ENCODE data around the gene TRPV6. TPM values are rescaled to one million over a fixed set of nuclear protein-coding genes. Genes with fewer than 3 reads are reported as not detected.

TRPV6 gene
- polyA plus RNA-seq, 1 donor (not counting 4 experiments of a cell fraction or from before 2014, with no cell fraction given): 1.5 TPM

GRCh38 chr7:142915315-142915714 is 29.8 kb upstream of the TRPV6 start:
- Histone ChIP-seq H3K9ac (ENCODE audit: control insufficient read depth, extremely low read depth, insufficient read depth, low read length) (no peak overlapping the region), H3K27me3 (ENCODE audit: control insufficient read depth, extremely low read depth, insufficient read depth, low read length) (no peaks in the 10 kb centered on the region), H3K4me1 (ENCODE audit: control insufficient read depth, extremely low read depth, insufficient read depth, low read length) (no peaks in the 10 kb centered on the region), H2AFZ (ENCODE audit: control insufficient read depth, low read length) (no peak overlapping the region), H3K27ac (ENCODE audit: control insufficient read depth, insufficient read depth, low read length) (no peak overlapping the region), H3K4me3 (ENCODE audit: control insufficient read depth in 2 of 3, extremely low read depth in 1 of 3, insufficient read depth in 2 of 3, low read depth in 1 of 3, low read length in 3 of 3) (no peak overlapping the region), H3K9me1 (ENCODE audit: control insufficient read depth, extremely low read depth, insufficient read depth, low read length) (no peaks in the 10 kb centered on the region), H3K9me3 (ENCODE audit: control insufficient read depth, low read depth, low read length) (no peaks in the 10 kb centered on the region), H4K20me1 (ENCODE audit: control insufficient read depth, extremely low read depth, insufficient read depth, low read length) (no peaks in the 10 kb centered on the region), H3K4me2 (ENCODE audit: control insufficient read depth, extremely low read depth, insufficient read depth, low read depth, low read length) (no peak overlapping the region), H3K79me2 (ENCODE audit: control insufficient read depth, insufficient read depth, low read length) (no peaks in the 10 kb centered on the region), H3K36me3 (ENCODE audit: control insufficient read depth in 2 of 2, extremely low read depth in 1 of 2, insufficient read depth in 2 of 2, low read length in 2 of 2) (no peaks in the 10 kb centered on the region)
- DNase-seq (ENCODE audit: low read depth, low spot score) (no peak), FAIRE-seq (no peak)
- TF ChIP-seq CTCF (optimal IDR thresholded peaks at IDR 0.05 in 1 of 3, IDR thresholded peaks at IDR 0.05 in 1 of 3, conservative IDR thresholded peaks at IDR 0.05 in 1 of 3; ENCODE audit: extremely low read depth in 1 of 3, insufficient read depth in 2 of 3, low read length in 3 of 3) (no peak), EZH2 (IDR thresholded peaks at IDR 0.05; ENCODE audit: low read length) (no peak)
- dilution Hi-C loops (cut with MboI; ENCODE audit: extremely low pct_ligation_motif_present, low sequenced_read_pairs): no loop called here

GRCh38 chr7:142914121-142914520 is 28.6 kb upstream of the TRPV6 start:
- H3K79me2 ChIP-seq (ENCODE audit: control insufficient read depth, insufficient read depth, low read length): no peaks in the 10 kb centered on the region
- H3K4me2 ChIP-seq (ENCODE audit: control insufficient read depth, extremely low read depth, insufficient read depth, low read depth, low read length): no peak overlapping the region
- no peak overlapping the region for H3K4me3 ChIP-seq (ENCODE audit: control insufficient read depth in 2 of 3, extremely low read depth in 1 of 3, insufficient read depth in 2 of 3, low read depth in 1 of 3, low read length in 3 of 3)
- H3K9me3 ChIP-seq (ENCODE audit: control insufficient read depth, low read depth, low read length): no peaks in the 10 kb centered on the region
- FAIRE-seq: no peak
- H3K27ac ChIP-seq (ENCODE audit: control insufficient read depth, insufficient read depth, low read length): no peak overlapping the region
- no peaks in the 10 kb centered on the region for H3K27me3 ChIP-seq (ENCODE audit: control insufficient read depth, extremely low read depth, insufficient read depth, low read length)
- H3K36me3 ChIP-seq (ENCODE audit: control insufficient read depth in 2 of 2, extremely low read depth in 1 of 2, insufficient read depth in 2 of 2, low read length in 2 of 2): no peaks in the 10 kb centered on the region
- no peaks in the 10 kb centered on the region for H4K20me1 ChIP-seq (ENCODE audit: control insufficient read depth, extremely low read depth, insufficient read depth, low read length)
- no peak for DNase-seq (ENCODE audit: low read depth, low spot score)
- TF ChIP-seq CTCF (optimal IDR thresholded peaks at IDR 0.05 in 1 of 3, IDR thresholded peaks at IDR 0.05 in 1 of 3, conservative IDR thresholded peaks at IDR 0.05 in 1 of 3; ENCODE audit: extremely low read depth in 1 of 3, insufficient read depth in 2 of 3, low read length in 3 of 3) (no peak), EZH2 (IDR thresholded peaks at IDR 0.05; ENCODE audit: low read length) (no peak)
- H3K4me1 ChIP-seq (ENCODE audit: control insufficient read depth, extremely low read depth, insufficient read depth, low read length): no peaks in the 10 kb centered on the region
- H3K9ac ChIP-seq (ENCODE audit: control insufficient read depth, extremely low read depth, insufficient read depth, low read length): no peak overlapping the region
- dilution Hi-C loops (cut with MboI; ENCODE audit: extremely low pct_ligation_motif_present, low sequenced_read_pairs): no loop called here
- no peak overlapping the region for H2AFZ ChIP-seq (ENCODE audit: control insufficient read depth, low read length)
- no peaks in the 10 kb centered on the region for H3K9me1 ChIP-seq (ENCODE audit: control insufficient read depth, extremely low read depth, insufficient read depth, low read length)
